Ovary (tissue), 3 donors: ENCODE results near the gene SPIC.

Experiments used
- POLR2A ChIP-seq: fragments of 450-650 bp; IDR thresholded peaks from one replicate; pipeline ENCODE4 v1.6.1; 2017; ENCODE audit warnings: antibody characterized with exemption, mild to moderate bottlenecking, moderate library complexity
- TF ChIP-seq, protein P1 (sequence below), 3 donors: fragments of 450-650 bp in 2 of 3; fragments of 200-600 bp in 1 of 3; IDR thresholded peaks; one replicate each; pipeline versions ENCODE4 v1.5.1 to v1.8.0; 2016 to 2022; ENCODE audit warnings: antibody characterized with exemption in 3 of 3, mild to moderate bottlenecking in 1 of 3
- donor health status: DM: no; HTN: no; CAD: no.

DNA sequence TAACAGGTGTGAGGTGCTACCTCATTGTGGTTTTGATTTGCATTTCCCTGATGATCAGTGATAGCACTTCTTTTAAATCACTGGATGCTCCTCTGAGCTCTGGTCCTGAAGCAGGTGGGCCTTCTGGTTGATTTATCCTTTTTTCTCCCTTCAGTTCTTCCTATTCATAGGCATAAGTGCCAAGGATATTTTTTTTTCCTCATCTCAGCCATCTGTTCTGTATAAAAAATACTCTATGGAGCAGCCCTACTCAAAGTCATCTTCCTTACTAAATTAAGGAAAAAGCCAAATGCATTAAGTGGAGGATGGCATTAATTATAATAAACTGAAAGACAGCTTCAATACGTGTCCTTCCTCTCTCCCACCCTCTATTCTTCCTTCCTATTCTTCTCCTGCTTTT is 18.4 kb downstream of the SPIC start:
- TF ChIP-seq, protein P1, sequence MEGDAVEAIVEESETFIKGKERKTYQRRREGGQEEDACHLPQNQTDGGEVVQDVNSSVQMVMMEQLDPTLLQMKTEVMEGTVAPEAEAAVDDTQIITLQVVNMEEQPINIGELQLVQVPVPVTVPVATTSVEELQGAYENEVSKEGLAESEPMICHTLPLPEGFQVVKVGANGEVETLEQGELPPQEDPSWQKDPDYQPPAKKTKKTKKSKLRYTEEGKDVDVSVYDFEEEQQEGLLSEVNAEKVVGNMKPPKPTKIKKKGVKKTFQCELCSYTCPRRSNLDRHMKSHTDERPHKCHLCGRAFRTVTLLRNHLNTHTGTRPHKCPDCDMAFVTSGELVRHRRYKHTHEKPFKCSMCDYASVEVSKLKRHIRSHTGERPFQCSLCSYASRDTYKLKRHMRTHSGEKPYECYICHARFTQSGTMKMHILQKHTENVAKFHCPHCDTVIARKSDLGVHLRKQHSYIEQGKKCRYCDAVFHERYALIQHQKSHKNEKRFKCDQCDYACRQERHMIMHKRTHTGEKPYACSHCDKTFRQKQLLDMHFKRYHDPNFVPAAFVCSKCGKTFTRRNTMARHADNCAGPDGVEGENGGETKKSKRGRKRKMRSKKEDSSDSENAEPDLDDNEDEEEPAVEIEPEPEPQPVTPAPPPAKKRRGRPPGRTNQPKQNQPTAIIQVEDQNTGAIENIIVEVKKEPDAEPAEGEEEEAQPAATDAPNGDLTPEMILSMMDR (IDR thresholded peaks at IDR 0.05), result no peak
- no peak for TF ChIP-seq POLR2A
